Ecto neural progenitor cell (in vitro differentiated cells): Measurements from ENCODE around the gene LDAF1.
A peak's percentile ranks its signal among the peaks of the same experiment; 100 is the strongest.
"Not testable (repeated sequence)": the region's sequence is repeated elsewhere in the genome, so short reads cannot be mapped to it uniquely, and the experiment has no call there.

Experiments
- DNase-seq: peaks from one replicate; pipeline ENCODE4 v3.0.0-alpha.2; 2018; ENCODE audit warnings: low spot score

The LDAF1 gene

DNA sequence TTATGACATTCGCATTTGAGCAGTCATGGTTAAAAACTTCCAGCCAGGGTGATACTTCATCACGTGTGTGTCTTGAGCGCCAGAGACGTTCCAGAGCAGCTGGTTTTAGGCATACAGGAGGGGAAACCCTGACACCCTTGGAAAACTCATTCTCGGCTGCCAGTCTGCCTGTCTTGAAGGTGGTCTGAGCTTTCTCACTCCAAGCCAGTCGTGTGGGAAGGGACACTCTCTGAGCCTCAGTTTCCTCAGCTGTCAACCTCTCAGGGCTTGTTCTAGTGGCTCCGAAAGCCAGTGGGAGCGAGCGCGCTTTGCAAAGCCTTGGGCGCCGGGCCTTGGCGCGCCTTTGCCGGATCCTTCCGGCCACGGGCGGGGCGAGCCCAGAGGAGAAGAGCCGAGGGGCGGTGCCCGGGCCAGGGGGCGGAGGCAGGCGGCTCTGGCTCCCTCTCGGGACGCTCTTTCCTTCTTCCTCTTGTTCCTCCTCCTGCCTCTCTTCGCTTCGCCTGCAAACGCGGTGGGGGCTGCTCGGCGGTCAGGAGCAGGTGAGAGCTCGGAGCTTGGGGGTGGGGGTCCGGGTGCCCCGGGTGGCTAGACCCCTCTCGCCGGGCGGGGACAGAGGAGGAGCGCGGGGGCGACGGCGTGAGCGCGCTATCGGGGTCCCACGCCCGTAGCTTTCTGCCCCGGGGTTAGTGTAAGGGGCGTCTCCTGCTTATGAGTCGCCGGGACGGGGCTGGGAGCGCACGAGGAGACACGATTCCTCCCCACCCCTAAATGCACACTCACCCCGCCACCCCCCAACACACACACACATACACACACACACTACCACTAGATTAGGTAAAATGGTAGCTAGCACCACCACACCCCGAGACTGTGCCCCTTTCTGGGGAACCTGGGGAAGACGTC, at the start of gene LDAF1:
TSS of gene LDAF1 (plus strand) at position 467 of the 903 bp plus-strand sequence. CDS start 2,509 bp downstream, outside the sequence.
- peak; percentile 90 for DNase-seq

DNA sequence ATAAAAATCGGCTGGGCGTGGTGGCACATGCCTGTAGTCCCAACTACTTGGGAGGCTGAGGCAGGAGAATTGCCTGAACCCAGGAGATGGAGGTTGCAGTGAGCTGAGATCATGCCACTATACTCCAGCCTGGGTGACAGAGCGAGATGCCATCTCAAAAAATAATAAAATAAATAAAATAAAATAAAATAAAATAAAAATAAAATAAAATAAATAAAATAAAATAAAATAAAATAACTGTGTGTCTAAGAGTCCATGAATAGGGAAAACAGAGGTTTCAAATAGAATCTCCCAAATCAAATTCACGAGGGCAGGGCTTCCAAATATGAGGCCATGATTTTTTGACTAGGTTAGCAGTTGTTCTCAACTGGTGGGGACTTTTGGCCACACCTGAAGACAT, 42.9 kb upstream of the LDAF1 start:
- DNase-seq, result not testable (repeated sequence)

DNA sequence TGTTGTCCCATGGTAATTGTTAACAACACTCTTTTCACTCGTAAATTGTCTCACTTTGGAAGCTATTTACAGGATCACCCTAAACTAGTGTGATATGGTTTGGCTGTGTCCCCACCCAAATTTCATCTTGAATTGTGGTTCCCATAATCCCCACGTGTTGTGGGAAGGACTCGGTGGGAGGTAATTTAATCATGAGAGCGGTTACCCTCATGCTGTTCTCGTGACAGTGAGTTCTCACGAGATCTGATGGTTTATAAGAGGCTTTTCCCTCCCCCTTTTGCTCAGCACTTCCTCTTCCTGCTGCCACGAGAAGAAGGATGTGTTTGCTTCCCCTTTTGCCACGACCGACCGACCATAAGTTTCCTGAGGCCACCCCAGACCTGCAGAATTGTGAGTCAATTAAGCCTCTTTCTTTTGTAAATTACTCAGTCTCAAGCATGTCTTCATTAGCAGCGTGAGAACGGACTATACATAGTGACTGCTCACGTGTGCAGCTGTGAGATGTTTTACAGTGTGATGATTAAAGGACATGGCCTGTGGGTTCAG, 42.3 kb upstream of the LDAF1 start:
- no peak for DNase-seq

DNA sequence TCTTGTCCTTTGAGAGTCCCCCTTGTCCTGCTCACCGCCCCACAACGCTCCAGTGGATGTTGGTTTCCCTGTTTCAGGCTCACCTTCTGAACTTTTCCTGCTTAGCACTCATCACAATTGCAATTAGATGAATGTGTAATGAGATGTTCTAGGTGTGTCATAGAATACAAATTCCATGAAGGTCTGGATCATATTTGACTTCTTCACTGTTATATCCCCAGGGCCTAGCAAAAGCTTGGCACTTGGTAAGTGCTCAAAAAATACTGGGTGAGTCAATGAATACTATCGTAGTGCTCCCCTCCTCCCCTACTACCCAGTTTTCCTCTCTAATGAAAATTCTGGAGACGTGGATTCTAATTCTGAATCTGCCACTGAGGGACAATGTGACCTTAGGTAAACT, 40.9 kb upstream of the LDAF1 start:
- no peak for DNase-seq

DNA sequence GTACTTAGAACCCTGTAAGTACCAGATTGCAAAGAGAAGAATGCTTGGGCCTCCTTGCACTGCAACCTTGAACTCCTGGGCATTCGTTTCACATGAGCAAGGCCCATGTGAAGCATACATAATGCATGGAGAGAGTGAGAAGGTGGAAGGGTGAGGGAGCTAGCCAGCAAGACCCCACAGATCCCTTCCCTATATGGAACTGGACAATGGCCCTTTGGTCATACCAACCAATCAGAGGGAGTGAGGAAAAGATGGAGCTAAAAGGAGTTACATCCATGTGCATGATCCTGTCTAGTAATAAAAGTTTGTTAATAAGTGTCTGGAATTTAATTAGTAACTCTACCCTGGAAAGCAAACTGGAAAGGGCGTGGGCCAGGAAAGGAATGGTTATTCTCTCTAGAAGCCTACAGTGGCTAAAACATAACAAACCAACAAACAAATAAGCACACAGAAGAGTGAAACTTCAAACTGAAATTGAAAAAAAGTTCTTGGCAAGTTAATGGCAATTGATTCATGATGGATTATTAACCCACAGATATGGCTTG, 37.4 kb upstream of the LDAF1 start:
- DNase-seq, result no peak

DNA sequence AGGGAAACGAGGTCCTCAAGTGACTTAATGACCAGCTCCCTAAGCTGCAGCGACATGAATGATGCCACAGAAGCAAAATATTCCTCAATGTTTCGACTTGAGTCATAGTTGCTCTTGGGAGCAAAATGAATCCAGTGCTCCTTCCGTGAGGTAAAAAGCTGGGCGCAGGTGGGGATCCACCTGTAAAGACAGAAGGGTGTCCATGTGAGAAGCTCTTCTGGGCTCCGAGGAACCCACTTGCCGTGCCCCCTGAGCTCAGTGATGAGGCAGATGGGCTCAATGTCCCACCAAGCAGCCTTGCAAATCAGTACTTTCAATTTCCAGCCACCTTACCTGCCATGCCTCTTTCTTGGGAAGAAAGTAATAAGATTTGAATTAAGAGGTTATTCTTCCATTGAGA, 33.3 kb upstream of the LDAF1 start:
- no peak for DNase-seq

DNA sequence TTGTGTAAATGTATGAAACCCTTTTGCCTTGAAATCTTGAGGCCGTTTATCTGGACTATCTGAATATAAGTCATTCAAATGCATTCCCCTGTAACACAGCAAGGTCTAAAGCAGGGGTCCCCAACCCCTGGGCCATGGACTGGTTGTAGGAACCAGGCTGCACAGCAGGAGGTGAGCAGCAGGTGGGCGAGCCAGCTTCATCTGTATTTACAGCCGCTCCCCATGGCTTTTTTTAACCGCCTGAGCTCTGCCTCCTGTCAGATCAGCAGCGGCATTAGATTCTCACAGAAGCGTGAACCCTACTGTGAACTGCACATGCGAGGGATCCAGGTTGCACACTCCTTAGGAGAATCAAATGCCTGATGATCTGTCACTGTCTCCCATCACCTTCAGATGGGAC, 32.0 kb upstream of the LDAF1 start:
- no peak for DNase-seq

DNA sequence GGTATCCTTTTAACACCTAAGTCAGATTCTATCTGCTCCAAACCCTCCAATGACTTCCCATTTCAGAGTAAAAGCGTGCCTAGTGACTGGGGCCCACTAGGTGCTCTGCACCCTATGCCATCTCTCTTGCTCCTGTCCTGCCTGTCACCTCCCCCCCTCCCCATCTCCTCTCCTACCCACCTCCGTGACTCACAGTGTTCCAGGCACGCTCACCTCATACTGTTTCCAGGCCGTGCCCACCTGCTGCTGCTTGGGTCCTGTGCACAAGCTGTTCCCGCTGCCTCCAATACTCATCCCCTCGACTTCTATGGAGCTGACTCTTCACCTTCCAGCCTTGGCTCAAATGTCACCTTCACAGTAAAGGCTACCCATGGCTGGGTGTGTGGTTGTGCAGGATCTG, 29.5 kb upstream of the LDAF1 start:
- DNase-seq, result no peak

DNA sequence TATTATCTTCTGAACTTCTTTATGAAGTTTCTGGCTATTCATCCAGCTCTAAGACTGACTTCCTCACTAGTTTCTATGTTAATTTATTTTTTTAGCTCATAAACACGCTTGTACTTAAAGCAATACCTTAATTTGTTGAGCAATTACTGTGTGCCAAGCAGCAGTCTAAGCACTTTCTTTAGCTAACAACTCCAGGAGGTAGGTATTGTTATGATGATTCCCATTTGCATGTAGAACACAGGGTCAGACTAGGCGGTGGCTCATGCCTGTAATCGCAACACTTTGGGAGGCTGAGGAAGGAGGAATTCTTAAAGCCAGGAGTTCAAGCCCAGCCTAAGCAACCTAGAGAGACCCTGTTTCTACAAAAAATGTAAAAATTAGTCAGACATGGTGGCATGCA, 27.7 kb upstream of the LDAF1 start:
- DNase-seq, result no peak

DNA sequence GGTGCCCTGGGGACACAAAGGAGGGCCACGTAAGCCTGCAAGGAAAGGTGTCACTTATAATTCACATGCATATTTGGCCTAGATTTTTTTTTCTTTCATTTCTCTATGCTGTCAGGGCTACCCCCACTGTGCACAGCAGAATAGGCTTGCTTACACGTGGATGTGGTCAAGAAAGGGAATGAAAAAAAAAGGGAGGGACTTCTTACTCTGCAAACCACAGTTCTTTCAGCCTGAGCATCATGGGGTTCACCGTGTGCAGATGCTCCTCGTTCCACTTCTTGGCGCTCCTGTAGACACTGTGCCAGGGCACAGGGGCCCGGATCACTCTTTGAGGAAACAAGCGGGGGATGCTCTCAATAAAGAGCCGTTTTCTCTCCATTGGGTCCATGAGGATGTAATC, 24.4 kb upstream of the LDAF1 start:
- no peak for DNase-seq

DNA sequence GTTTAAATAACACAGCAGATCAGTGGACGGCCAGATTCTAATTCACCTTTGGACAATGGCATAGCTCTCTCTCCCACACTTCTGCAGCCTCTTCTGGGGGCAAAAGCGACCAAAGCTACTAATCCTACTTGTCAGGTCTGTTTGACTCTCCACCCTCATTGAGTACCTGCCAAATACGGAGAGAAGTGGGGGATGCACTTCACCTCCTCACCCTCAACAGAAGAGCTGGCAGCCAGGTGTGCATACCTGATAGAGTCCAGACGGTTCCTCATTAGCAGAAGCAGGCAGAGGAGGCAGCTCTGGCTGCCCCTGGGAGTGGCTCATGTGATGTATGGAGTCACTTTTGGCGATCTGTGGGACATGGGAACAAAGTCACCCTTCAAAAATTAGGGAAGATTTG, 12.7 kb upstream of the LDAF1 start:
- DNase-seq, result no peak

DNA sequence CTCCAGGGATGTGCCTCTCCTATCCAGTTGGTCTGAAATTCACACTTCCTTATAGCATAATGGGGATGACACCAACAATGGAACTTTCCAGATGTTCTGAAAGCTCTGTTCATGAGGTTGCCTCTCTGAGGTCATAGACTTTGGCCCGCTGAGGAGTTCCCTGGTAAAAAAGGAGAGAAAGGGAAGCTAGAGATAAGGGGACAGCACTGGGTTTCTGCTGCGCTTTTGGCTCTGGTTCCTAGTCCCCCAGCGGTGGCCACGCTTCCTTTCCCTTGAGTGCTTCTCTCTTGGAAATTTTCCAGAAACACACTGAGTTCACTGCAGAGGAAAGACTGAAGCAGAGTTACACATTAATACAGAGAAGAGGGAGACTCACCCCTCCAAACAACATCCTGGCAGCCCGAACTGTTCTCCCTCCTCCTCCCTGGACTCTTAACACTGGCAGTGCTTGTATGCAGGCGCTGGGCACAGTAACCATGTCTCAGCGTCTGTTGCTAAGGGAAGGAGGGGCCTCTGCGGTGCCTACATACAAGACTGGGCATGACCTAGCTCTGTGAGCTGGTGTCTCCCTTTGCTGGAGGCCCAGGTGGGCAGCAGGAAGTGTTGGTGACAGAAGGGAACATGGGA, 8.0 kb upstream of the LDAF1 start, which contains the start of gene DNAH3:
TSS of gene DNAH3 (minus strand) at position 472 of the 627 bp plus-strand sequence. CDS start 527 bp downstream, outside the sequence.
- DNase-seq, result no peak

DNA sequence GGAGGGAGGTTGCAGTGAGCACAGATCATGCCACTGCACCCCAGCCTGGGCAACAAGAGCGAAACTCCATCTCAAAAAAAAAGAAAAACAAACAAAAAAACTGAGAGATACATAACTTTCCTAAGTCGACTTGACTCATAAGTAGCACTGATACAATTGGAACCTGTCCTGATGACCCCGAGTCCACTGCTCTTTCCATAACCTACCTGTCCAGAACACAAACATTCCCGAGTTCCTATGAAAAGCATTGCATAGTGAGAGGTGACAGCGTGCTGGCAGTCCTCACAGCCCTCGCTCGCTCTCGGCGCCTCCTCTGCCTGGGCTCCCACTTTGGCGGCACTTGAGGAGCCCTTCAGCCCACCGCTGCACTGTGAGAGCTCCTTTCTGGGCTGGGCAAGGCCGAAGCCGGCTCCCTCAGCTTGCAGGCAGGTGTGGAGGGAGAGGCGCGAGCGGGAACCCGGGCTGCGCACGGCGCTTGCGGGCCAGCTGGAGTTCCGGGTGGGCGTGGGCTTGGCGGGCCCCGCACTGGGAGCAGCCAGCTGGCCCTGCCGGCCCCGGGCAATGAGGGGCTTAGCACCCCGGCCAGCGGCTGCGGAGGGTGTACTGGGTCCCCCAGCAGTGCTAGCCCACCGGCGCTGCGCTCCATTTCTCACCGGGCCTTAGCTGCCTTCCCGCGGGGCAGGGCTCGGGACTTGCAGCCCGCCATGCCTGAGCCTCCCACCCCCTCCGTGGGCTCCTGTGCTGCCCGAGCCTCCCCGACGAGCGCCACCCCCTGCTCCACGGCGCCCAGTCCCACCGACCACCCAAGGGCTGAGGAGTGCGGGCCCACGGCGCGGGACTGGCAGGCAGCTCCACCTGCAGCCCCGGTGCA, 6.1 kb upstream of the LDAF1 start:
- not testable (repeated sequence) for DNase-seq

DNA sequence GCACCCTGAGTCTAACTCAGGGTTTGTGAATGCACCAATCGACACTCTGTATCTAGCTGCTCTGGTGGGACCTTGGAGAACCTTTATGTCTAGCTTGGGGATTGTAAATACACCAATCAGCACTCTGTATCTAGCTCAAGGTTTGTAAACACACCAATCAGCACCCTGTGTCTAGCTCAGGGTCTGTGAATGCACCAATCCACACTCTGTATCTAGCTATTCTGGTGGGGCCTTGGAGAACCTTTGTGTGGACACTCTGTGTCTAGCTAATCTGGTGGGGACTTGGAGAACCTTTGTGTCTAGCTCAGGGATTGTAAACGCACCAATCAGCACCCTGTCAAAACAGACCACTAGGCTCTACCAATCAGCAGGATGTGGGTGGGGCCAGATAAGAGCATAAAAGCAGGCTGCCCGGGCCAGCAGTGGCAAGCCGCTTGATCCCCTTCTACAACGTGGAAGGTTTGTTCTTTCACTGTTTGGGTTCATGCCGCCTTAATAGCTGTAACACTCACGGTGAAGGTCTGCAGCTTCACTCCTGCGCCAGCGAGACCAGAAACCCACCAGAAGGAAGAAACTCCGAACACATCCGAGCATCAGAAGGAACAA, 5.2 kb upstream of the LDAF1 start:
- not testable (repeated sequence) for DNase-seq

DNA sequence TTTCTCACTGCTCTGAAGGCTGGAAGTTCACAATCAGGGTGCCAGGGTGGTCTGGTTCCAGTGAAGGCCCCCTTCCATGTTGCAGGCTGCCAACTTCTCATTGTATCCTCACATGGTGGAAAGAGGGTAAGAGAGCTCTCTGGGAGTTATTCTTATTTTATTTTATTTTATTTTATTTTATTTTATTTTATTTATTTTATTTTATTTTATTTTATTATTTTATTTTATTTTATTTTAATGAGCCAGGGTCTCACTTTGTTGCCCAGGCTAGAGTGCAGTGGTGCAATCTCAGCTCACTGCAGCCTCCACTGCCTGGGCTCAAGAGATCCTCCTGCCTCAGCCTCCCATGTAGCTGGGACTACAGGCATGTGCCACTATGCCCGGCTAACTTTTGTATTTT, 2.5 kb upstream of the LDAF1 start:
- DNase-seq, result not testable (repeated sequence)

DNA sequence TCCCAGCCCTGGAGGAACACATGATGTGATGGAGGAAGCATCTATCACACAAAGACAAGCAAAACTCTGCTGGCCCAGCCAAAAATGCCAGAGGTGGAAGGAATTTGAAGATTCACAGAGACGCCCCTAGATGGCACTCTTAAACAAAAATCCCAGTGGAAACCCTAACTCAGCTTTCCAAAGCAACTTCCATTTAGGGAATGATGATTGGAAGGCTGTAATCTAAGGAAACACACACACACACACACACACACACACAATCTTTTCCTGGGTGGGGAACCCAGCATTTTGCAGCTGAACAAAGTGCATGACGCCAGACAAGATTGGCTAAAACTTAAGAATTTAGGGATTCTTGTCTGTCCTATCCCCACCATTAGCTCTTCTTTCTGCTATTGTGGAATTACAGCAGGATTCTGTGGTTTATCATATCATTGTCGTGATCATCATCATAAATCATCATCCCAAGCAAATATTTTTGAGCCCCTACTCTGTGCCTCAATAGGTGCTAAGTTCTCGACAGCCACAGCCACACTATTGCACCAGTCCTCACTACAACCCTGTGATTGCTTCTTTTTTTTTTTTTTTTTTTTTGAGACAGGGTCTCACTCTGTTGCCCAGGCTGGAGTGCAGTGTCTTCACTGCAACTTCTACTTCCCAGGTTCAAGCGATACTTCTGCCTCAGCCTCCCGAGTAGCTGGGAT, 1.6 kb upstream of the LDAF1 start:
- DNase-seq, result peak; percentile 64

DNA sequence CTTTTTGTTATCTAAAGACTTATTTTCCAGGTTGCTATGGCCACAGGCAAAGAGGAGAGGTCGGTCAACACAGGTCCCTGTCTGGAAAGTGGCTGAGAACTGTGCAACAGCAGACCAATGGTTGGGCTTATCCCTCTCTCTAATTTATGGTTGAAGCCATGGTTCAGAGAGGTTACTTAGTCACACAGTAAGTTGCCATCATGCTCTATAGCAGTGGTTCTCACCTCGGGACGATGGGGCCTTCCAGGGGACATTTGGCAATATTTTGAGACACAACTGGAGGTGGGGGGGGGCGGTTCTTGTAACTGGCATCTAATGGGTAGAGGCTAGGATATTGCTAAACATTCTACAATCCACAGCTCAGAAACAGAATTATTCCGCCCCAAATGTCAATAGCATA, 842 bp upstream of the LDAF1 start:
- DNase-seq, result no peak

DNA sequence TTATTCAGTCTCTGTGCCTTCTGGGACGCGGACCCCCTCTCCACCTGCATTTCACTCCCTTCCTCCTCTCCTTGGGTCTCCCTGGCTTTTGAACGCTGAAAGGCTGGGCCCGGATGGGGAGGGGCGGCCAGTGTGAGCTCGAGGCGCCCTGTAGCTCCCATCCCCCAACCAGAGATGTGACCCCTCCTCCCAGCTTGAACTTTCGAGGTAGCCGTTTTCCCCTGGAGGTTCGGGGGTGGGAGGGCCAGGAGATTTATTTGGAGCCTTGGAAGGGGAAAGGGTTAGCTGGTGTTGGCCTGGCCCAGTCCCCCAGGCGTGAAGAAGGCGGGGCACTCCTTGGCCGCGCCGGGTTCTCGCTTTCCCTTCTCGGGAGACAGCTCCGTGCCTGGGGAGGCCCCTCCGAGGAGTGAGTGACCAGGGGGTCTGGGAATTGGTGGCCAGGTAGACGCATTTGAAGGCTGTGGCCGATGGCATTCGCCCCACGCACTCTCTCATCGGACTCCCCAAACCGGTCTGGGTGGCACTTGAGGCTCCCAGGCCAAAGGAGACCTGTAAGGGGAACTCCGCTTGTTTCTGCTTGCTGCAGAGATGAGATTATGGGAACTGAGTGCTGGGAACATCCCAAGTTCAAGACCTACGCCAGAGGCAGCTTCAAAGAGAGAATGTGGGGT, 942 bp downstream of the LDAF1 start:
- DNase-seq, result peak; percentile 60

DNA sequence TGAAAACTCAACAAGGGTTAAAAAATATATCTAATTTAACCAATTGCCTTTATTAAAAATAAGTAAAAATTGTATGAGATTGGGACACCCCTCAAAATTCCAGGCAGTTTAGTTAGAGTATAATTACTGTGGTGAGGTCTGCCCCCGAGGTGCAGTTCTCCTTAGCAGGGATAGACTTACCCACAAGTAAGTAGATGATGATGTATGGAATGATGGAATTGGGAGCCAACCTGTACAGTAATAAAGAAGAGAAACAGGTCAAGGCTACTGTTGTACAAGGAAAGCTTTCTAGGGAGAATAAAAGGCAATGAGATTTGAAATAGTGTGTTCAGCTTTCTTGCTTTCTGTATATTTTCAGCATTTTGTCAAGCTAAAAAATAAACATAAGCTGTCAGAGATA, 1.8 kb downstream of the LDAF1 start:
- no peak for DNase-seq

DNA sequence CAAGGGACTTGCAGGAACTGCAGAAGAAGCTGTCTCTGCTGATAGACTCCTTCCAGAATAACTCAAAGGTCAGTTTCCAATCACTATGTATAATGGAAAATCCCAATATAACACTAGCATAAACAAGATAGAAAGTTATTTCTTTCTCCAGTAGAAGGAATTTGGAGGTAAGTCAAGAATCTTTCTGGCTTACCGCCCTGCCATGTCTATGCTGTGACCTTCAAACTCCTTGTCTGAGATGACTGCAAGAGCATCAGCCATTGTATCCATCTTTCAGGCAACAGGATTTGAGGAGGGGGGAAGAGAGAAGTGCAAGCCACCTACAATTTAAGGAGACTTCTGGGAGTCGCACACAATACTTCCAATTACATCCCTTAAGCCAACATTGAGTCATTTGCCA, 2.7 kb downstream of the LDAF1 start:
- no peak for DNase-seq
